Psoas muscle (tissue), 8 donors: ENCODE measurements around the gene CYP17A1. TPM values are rescaled to one million over a fixed set of nuclear protein-coding genes. Genes with fewer than 3 reads are reported as not detected.
A peak's percentile ranks its signal among the peaks of the same experiment; 100 is the strongest.

Experiments
- ATAC-seq, 4 donors: fragments of 200-7000 bp; cut with Tn5 transposase; one replicate each; pipeline ENCODE4 v1.9.1; 2020; ENCODE audit warnings: moderate library complexity in 3 of 4, mild to moderate bottlenecking in 2 of 4
- DNase-seq, 2 donors: peaks; one replicate each; pipeline ENCODE4 v3.0.0-alpha.2; 2020
- H3K27ac ChIP-seq: fragments of 200-600 bp; one replicate; pipeline ENCODE4 v1.8.0; 2022
- H3K27me3 ChIP-seq, 3 donors: fragments of 200-600 bp in 1 of 3; one replicate each; pipeline versions ENCODE4 v1.6.1 to v1.8.0; 2013 to 2022; ENCODE audit warnings: low read length in 2 of 3, mild to moderate bottlenecking in 2 of 3, moderate library complexity in 1 of 3; ENCODE audit not compliant: insufficient read depth in 3 of 3
- H3K36me3 ChIP-seq, 2 donors: fragments of 200-600 bp in 1 of 2; one replicate each; pipeline versions ENCODE4 v1.6.1 to v1.8.0; 2013 to 2022; ENCODE audit warnings: low read depth in 1 of 2, mild to moderate bottlenecking in 1 of 2, moderate library complexity in 1 of 2; ENCODE audit not compliant: insufficient read depth in 1 of 2
- H3K4me1 ChIP-seq: fragments of 200-600 bp; one replicate; pipeline ENCODE4 v1.8.0; 2022
- H3K4me3 ChIP-seq: fragments of 200-600 bp; one replicate; pipeline ENCODE4 v1.8.0; 2022; ENCODE audit warnings: mild to moderate bottlenecking
- H3K9me3 ChIP-seq: fragments of 200-600 bp; one replicate; pipeline ENCODE4 v1.8.0; 2022
- CTCF ChIP-seq: fragments of 200-600 bp; IDR thresholded peaks from one replicate; pipeline ENCODE4 v1.8.0; 2022; ENCODE audit warnings: antibody characterized with exemption
- WGBS, 3 donors: extraction: QIAGEN DNeasy Blood & Tissue Kit; methylation state at CpG; one replicate each; pipeline versions ENCODE4 v1.1.6 to v1.1.7; 2013; 5-methylcytosine and 5-hydroxymethylcytosine counted together
- intact Hi-C, 2 donors: fragments of 100-400 bp; cut with DNase I; formaldehyde crosslinking; loops; one replicate each; pipeline versions ENCODE4 v1.11.0 to v1.14.2; 2022
- polyA plus RNA-seq, 3 donors: library from polyadenylated mRNA; stranded (reverse); fragments of 200-250 nt; gene quantifications; one replicate each; pipeline ENCODE4 v1.2.3, GENCODE V29; 2013
- total RNA-seq, 4 donors: library from RNA; stranded (reverse); fragmentation: NEBNext Ultra II Directional in 2 of 4; extraction: Animal tissue kit (Norgen Biotek cat#: 25700) in 2 of 4; gene quantifications; one replicate each; pipeline versions ENCODE4 v1.2.1 to v1.2.4, GENCODE V29; 2021 to 2023
- donor health status: healthy with polysubstance abuse.
- donor health status: DM: no; HTN: no; CAD: no; lungs with moderate emphysema.
- donor health status: Bipolar disorder and iron deficiency.
- donor health status: healthy.
- donor health status: DM: yes; HTN: yes; CAD: no.
- donor health status: DM: no; HTN: no; CAD: no.
- donor health status: DM: no; HTN: no; CAD: no.
- donor health status: DM: yes; HTN: yes; CAD: no.

The CYP17A1 gene
- total and polyA plus RNA-seq, 7 donors: 0.03 to 21.1 (median 0.21) TPM; not detected in 1

GRCh38 chr10:102831322-102832071, 5.7 kb downstream of the CYP17A1 start:
- H3K36me3 ChIP-seq: peaks cover 0 to 17% of the 10 kb centered on the region in 2 donors
- intact Hi-C loops: loop anchor here in 1 of 2 donors (5.0 to 10.0 kb wide), 2 partner anchors 71 to 423 kb away; no protein-coding TSS in a partner anchor
- no peaks in the 10 kb centered on the region for H3K9me3 ChIP-seq
- H3K4me3 ChIP-seq: no peak overlapping the region
- H3K4me1 ChIP-seq: no peaks in the 10 kb centered on the region
- ATAC-seq (no peak), DNase-seq (no peak)
- H3K27ac ChIP-seq: no peak overlapping the region
- TF ChIP-seq CTCF: no peak
- no peaks in the 10 kb centered on the region for H3K27me3 ChIP-seq
- 70 to 74% (median 73%) methylated on average over 16 of the region's 16 CpGs for WGBS, 3 donors

- Histone ChIP-seq H3K4me3 (no peak overlapping the region), H3K27ac (no peak overlapping the region), H3K27me3 (no peaks in the 10 kb centered on the region), H3K36me3 (peaks cover 0 to 17% of the 10 kb centered on the region in 2 donors), H3K9me3 (no peaks in the 10 kb centered on the region), H3K4me1 (no peaks in the 10 kb centered on the region)
- 78 to 91% (median 87%) methylated on average over 5 of the region's 5 CpGs for WGBS, 3 donors
- intact Hi-C loops: no loop called here
- ATAC-seq (no peak), DNase-seq (no peak)
- TF ChIP-seq CTCF: no peak
Measured at GRCh38 chr10:102827597-102827975, 9.6 kb downstream of the CYP17A1 start.

- no peak for ATAC-seq
- intact Hi-C loops: no loop called here
- 89 to 93% (median 91%) methylated on average over 9 of the region's 9 CpGs for WGBS, 3 donors
- H3K4me3 ChIP-seq: no peak overlapping the region
- no peak for DNase-seq
- no peaks in the 10 kb centered on the region for H3K9me3 ChIP-seq
- no peaks in the 10 kb centered on the region for H3K4me1 ChIP-seq
- TF ChIP-seq CTCF: no peak
- no peak overlapping the region for H3K27ac ChIP-seq
- H3K27me3 ChIP-seq: no peaks in the 10 kb centered on the region
- H3K36me3 ChIP-seq: peaks cover 0 to 17% of the 10 kb centered on the region in 2 donors
Measured at GRCh38 chr10:102826148-102826796, 10.9 kb downstream of the CYP17A1 start.

GRCh38 chr10:102824664-102825063, 12.5 kb downstream of the CYP17A1 start:
- DNase-seq (no peak), ATAC-seq (peak in 2 of 4 donors; percentile 13 to 29)
- Histone ChIP-seq H3K27ac (no peak overlapping the region), H3K4me3 (no peak overlapping the region), H3K9me3 (no peaks in the 10 kb centered on the region), H3K36me3 (peaks cover 0 to 7% of the 10 kb centered on the region in 2 donors), H3K27me3 (no peaks in the 10 kb centered on the region), H3K4me1 (no peaks in the 10 kb centered on the region)
- intact Hi-C loops: no loop called here
- no peak for TF ChIP-seq CTCF
- WGBS, 3 donors: 74 to 94% (median 85%) methylated on average over 4 of the region's 4 CpGs
